ENCODE measurements around the gene FILIP1. TPM values are rescaled to one million over a fixed set of nuclear protein-coding genes. Genes with fewer than 3 reads are reported as not detected.
A peak's percentile ranks its signal among the peaks of the same experiment; 100 is the strongest.

The FILIP1 gene
- total and polyA plus RNA-seq, 10 of the 15 experiments (the other 5 are each of a cell fraction or from before 2014, with no cell fraction given) = 0.23 to 2.0 (median 0.44) TPM

- peak; percentile 87 for ATAC-seq
- Histone ChIP-seq H3K36me3 (ENCODE audit: control insufficient read depth in 2 of 2, insufficient read depth in 2 of 2, low read length in 1 of 2) (no peaks in the 10 kb centered on the region), H3K27ac (ENCODE audit: control insufficient read depth, insufficient read depth) (no peak overlapping the region), H4K20me1 (ENCODE audit: control insufficient read depth, insufficient read depth) (no peaks in the 10 kb centered on the region), H2AFZ (ENCODE audit: control insufficient read depth, low read depth, low read length) (no peak overlapping the region), H3K4me2 (ENCODE audit: control insufficient read depth, insufficient read depth) (no peak overlapping the region), H3K79me2 (ENCODE audit: control insufficient read depth, insufficient read depth, low read length) (no peaks in the 10 kb centered on the region), H3K27me3 (replicated peaks in 1 of 2; ENCODE audit: control insufficient read depth in 2 of 2, insufficient read depth in 2 of 2, low read length in 1 of 2) (no peaks in the 10 kb centered on the region), H3K9me3 (replicated peaks; ENCODE audit: control insufficient read depth, insufficient read depth, low read length) (no peaks in the 10 kb centered on the region), H3K4me3 (no peak overlapping the region), H3K9ac (ENCODE audit: control insufficient read depth, insufficient read depth, low read length) (no peak overlapping the region), H3K4me1 (ENCODE audit: control insufficient read depth, insufficient read depth, low read length) (no peaks in the 10 kb centered on the region)
- DNase-seq (ENCODE audit: low read depth, low spot score) = no peak
- ChIA-PET SMC1A (ENCODE audit: uncharacterized antibody, unreplicated experiment) (interaction anchor here (0.6 to 4.1 kb wide), 33 partner anchors 8 to 596 kb away, joined by 3 to 18 read pairs (median 4); partner anchors contain the start of gene FILIP1), POLR2A (interaction anchor here (1.5 kb wide), 1 partner anchor 29 kb away, joined by 3 read pairs; no protein-coding TSS in a partner anchor), CTCF (interaction anchor here (0.6 to 7.9 kb wide), 36 partner anchors 8 to 265 kb away, joined by 3 to 68 read pairs (median 4); partner anchors contain the start of genes FILIP1 and TMEM30A), RAD21 (ENCODE audit: unreplicated experiment) (interaction anchor here (0.8 to 4.3 kb wide), 21 partner anchors 9 to 266 kb away, joined by 3 to 54 read pairs (median 4); partner anchors contain the start of genes COX7A2 and FILIP1)
- FAIRE-seq = peak; percentile 92
- intact Hi-C loops (cut with micrococcal nuclease; ENCODE audit: unreplicated experiment) = loop anchor here (1.0 kb wide), 1 partner anchor 229 kb away; no protein-coding TSS in a partner anchor
- WGBS (ENCODE audit: insufficient coverage, insufficient replicate concordance, low lambda C conversion rate, missing lambda C conversion rate) = 0% methylated on average over 3 of the region's 3 CpGs
- in situ Hi-C loops (cut with MboI) = loop anchor here (5.0 kb wide), 1 partner anchor 220 kb away; no protein-coding TSS in a partner anchor
- no TSS peak for BruUV-seq (replicated peaks)
- TF ChIP-seq SMARCA5 (IDR thresholded peaks at IDR 0.05) (no peak), ZNF592 (IDR thresholded peaks at IDR 0.05) (no peak), RAD21 (IDR thresholded peaks at IDR 0.05; ENCODE audit: insufficient read depth, low read depth, low read length) (peak; percentile 87), EGR1 (IDR thresholded peaks at IDR 0.05; ENCODE audit: borderline replicate concordance in 1 of 2, low read depth in 2 of 2, low read length in 2 of 2) (no peak), POU2F2 (IDR thresholded peaks at IDR 0.05; ENCODE audit: borderline replicate concordance, low read depth, low read length) (no peak), FOS (IDR thresholded peaks at IDR 0.05; ENCODE audit: borderline replicate concordance, extremely low read depth, insufficient read length) (no peak), KAT2A (conservative IDR thresholded peaks at IDR 0.05; ENCODE audit: control insufficient read depth, low read depth, low read length) (no peak), SMC3 (IDR thresholded peaks at IDR 0.05; ENCODE audit: borderline replicate concordance, low read length) (peak; percentile 82), SRF (IDR thresholded peaks at IDR 0.05; ENCODE audit: low read depth in 2 of 2, low read length in 2 of 2) (no peak), IKZF2 (IDR thresholded peaks at IDR 0.05) (no peak), POLR2AphosphoS5 (IDR thresholded peaks at IDR 0.05; ENCODE audit: low read length) (no peak), SKIL (IDR thresholded peaks at IDR 0.05; ENCODE audit: low read depth, poor library complexity, severe bottlenecking) (peak; percentile 55), NR2F1 (conservative IDR thresholded peaks at IDR 0.05) (no peak), RAD51 (IDR thresholded peaks at IDR 0.05) (no peak)
These were observed 196.5 kb downstream of the FILIP1 start for GRCh38 chr6:75296811-75297779.

Data from GM12878 (cell line).